PC-9 (cell line): Measurements from ENCODE around the gene KITLG.

Experiments
- EZH2 ChIP-seq: fragments of 200-600 bp; sonication (generic); IDR thresholded peaks from 2 replicates; pipeline ENCODE4 v1.8.0; 2017; ENCODE audit warnings: antibody characterized with exemption, low read depth
- TF ChIP-seq, protein P1 (sequence below): fragments of 200-600 bp; sonication (generic); conservative IDR thresholded peaks from 2 replicates; pipeline ENCODE4 v1.6.1; 2017; ENCODE audit warnings: mixed run types, antibody characterized with exemption, mild to moderate bottlenecking, moderate library complexity

DNA sequence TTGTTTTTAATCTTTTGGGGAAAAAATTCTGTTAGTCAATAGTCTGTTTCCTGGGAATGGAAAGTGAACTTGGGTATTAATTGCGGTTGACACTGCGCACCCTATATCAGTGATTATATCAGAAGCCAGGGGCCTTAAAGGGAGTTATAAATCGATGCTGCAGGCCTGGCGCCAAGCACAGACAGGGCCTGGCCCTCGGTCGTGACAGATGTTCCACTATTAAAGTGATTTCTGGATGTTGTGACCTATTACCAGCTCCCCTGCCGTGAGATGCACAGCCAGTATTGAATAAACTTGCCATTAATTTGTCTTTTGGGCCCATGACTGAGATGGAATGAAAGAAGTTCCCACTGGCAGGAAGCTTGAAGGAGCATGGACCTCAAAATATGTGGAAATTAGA lies 45.1 kb upstream of the KITLG start:
- TF ChIP-seq, protein P1, sequence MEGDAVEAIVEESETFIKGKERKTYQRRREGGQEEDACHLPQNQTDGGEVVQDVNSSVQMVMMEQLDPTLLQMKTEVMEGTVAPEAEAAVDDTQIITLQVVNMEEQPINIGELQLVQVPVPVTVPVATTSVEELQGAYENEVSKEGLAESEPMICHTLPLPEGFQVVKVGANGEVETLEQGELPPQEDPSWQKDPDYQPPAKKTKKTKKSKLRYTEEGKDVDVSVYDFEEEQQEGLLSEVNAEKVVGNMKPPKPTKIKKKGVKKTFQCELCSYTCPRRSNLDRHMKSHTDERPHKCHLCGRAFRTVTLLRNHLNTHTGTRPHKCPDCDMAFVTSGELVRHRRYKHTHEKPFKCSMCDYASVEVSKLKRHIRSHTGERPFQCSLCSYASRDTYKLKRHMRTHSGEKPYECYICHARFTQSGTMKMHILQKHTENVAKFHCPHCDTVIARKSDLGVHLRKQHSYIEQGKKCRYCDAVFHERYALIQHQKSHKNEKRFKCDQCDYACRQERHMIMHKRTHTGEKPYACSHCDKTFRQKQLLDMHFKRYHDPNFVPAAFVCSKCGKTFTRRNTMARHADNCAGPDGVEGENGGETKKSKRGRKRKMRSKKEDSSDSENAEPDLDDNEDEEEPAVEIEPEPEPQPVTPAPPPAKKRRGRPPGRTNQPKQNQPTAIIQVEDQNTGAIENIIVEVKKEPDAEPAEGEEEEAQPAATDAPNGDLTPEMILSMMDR: no peak
- TF ChIP-seq EZH2: no peak
